GM15510 (cell line): Measurements from ENCODE around the gene MCF2L.

Experiments used
- POLR2A ChIP-seq: IDR thresholded peaks from 3 replicates; pipeline ENCODE4 v1.6.1; 2011; ENCODE audit warnings: borderline replicate concordance; ENCODE audit not compliant: insufficient read length; ENCODE audit errors: extremely low read depth

MCF2L gene

GRCh38 chr13:112968380-112968909, 569 bp upstream of the MCF2L start:
- TF ChIP-seq POLR2A: no peak

- no peak for TF ChIP-seq POLR2A
These were observed 801 bp downstream of the MCF2L start for GRCh38 chr13:112969692-112970338.

GRCh38 chr13:112970552-112971287, 1.7 kb downstream of the MCF2L start:
- no peak for TF ChIP-seq POLR2A

- no peak for TF ChIP-seq POLR2A
These were observed 2.3 kb downstream of the MCF2L start for GRCh38 chr13:112971288-112971643.

- no peak for TF ChIP-seq POLR2A
These were observed 3.2 kb downstream of the MCF2L start for GRCh38 chr13:112972258-112972657.

GRCh38 chr13:112972867-112973576, 4.0 kb downstream of the MCF2L start:
- TF ChIP-seq POLR2A: no peak

- no peak for TF ChIP-seq POLR2A
These were observed 4.5 kb downstream of the MCF2L start for GRCh38 chr13:112973577-112973951.

- TF ChIP-seq POLR2A: no peak
These were observed 5.1 kb downstream of the MCF2L start for GRCh38 chr13:112974125-112974524.

- TF ChIP-seq POLR2A: no peak
These were observed 5.7 kb downstream of the MCF2L start for GRCh38 chr13:112974671-112975070.

GRCh38 chr13:112975401-112975939, 6.5 kb downstream of the MCF2L start:
- no peak for TF ChIP-seq POLR2A

- no peak for TF ChIP-seq POLR2A
These were observed 7.5 kb downstream of the MCF2L start for GRCh38 chr13:112976526-112976925.

GRCh38 chr13:112977091-112977490, 8.1 kb downstream of the MCF2L start:
- no peak for TF ChIP-seq POLR2A

GRCh38 chr13:112977525-112977924, 8.5 kb downstream of the MCF2L start:
- TF ChIP-seq POLR2A: no peak

GRCh38 chr13:112978561-112979405, 9.8 kb downstream of the MCF2L start:
- no peak for TF ChIP-seq POLR2A
